HEK293 (cell line): ENCODE data around the gene SUSD6.

ENCODE experiments used
- CTCF ChIA-PET: fragments of 350-600 bp; formaldehyde crosslinking; extraction: SDS; loops from one replicate; lab custom pipeline; 2021; ENCODE audit warnings: antibody characterized with exemption; lab: Yijun Ruan, JAX
- POLR2A ChIA-PET: fragments of 300-600 bp; formaldehyde crosslinking; extraction: SDS; loops from one replicate; lab custom pipeline; 2020; ENCODE audit warnings: antibody characterized with exemption, inconsistent platforms; lab: Yijun Ruan, JAX
- H3K27ac ChIP-seq: fragments of 200-500 bp; sonication (Bioruptor generic); 2 replicates; pipeline ENCODE4 v1.5.1; 2014; ENCODE audit warnings: low read depth, low read length, control low read depth, inconsistent platforms; ENCODE audit errors: extremely low read depth
- H3K36me3 ChIP-seq, 2 experiments: fragments of 200-500 bp in 1 of 2; sonication (Bioruptor generic) in 1 of 2; 1 replicate in 1 of 2; 2 replicates in 1 of 2; pipeline ENCODE4 v1.5.1; 2014 to 2017; ENCODE audit warnings: inconsistent platforms in 2 of 2, low read length in 2 of 2; ENCODE audit not compliant: control insufficient read depth in 2 of 2, insufficient read depth in 1 of 2
- H3K4me1 ChIP-seq: fragments of 200-500 bp; sonication (Bioruptor generic); 2 replicates; pipeline ENCODE4 v1.5.1; 2014; ENCODE audit warnings: mild to moderate bottlenecking, low read length, inconsistent platforms; ENCODE audit not compliant: control insufficient read depth, insufficient read depth
- H3K4me3 ChIP-seq: 2 replicates; pipeline ENCODE4 v1.5.1; 2011; ENCODE audit warnings: low read depth, mild to moderate bottlenecking, control low read depth, low read length, moderate library complexity
- H3K9me3 ChIP-seq: fragments of 200-500 bp; sonication (Bioruptor generic); 2 replicates; pipeline ENCODE4 v1.5.1; 2014; ENCODE audit warnings: low read depth, low read length, inconsistent platforms; ENCODE audit not compliant: control insufficient read depth, insufficient read depth
- BCL11B ChIP-seq: fragments of 450-650 bp; formaldehyde crosslinking; IDR thresholded peaks from 2 replicates; pipeline ENCODE4 v1.5.1; 2016; ENCODE audit warnings: low read depth, missing biosample characterization, missing genetic modification characterization
- GLI4 ChIP-seq: fragments of 450-650 bp; formaldehyde crosslinking; IDR thresholded peaks from 2 replicates; pipeline ENCODE4 v1.5.1; 2016; ENCODE audit warnings: missing biosample characterization, missing genetic modification characterization
- GLIS1 ChIP-seq: fragments of 450-650 bp; formaldehyde crosslinking; IDR thresholded peaks from 2 replicates; pipeline ENCODE4 v1.5.1; 2016; ENCODE audit warnings: missing biosample characterization, missing genetic modification characterization
- GLIS2 ChIP-seq: fragments of 450-650 bp; formaldehyde crosslinking; IDR thresholded peaks from 2 replicates; pipeline ENCODE4 v1.5.1; 2016; ENCODE audit warnings: missing biosample characterization, missing genetic modification characterization
- HOXC10 ChIP-seq: sonication (generic); formaldehyde crosslinking; IDR thresholded peaks from 2 replicates; pipeline ENCODE4 v1.8.1; 2023; ENCODE audit warnings: mild to moderate bottlenecking, missing genetic modification reagents
- KLF1 ChIP-seq: fragments of 450-650 bp; formaldehyde crosslinking; IDR thresholded peaks from 2 replicates; pipeline ENCODE4 v1.5.1; 2016; ENCODE audit warnings: missing biosample characterization, missing genetic modification characterization
- MZF1 ChIP-seq: fragments of 450-650 bp; formaldehyde crosslinking; IDR thresholded peaks from 2 replicates; pipeline ENCODE4 v1.5.1; 2017; ENCODE audit warnings: missing biosample characterization, missing genetic modification characterization, borderline replicate concordance
- ZBTB20 ChIP-seq: fragments of 450-650 bp; formaldehyde crosslinking; IDR thresholded peaks from 2 replicates; pipeline ENCODE4 v1.5.1; 2016; ENCODE audit warnings: missing biosample characterization, missing genetic modification characterization
- ZBTB48 ChIP-seq: fragments of 450-650 bp; formaldehyde crosslinking; IDR thresholded peaks from 2 replicates; pipeline ENCODE4 v1.5.1; 2016; ENCODE audit warnings: missing biosample characterization, missing genetic modification characterization
- ZBTB49 ChIP-seq: fragments of 450-650 bp; formaldehyde crosslinking; IDR thresholded peaks from 2 replicates; pipeline ENCODE4 v1.5.1; 2016; ENCODE audit warnings: missing biosample characterization, missing genetic modification characterization, low read depth
- ZEB2 ChIP-seq: fragments of 450-650 bp; formaldehyde crosslinking; IDR thresholded peaks from 2 replicates; pipeline ENCODE4 v1.5.1; 2016; ENCODE audit warnings: missing biosample characterization, missing genetic modification characterization
- ZFP3 ChIP-seq: fragments of 450-650 bp; formaldehyde crosslinking; IDR thresholded peaks from 2 replicates; pipeline ENCODE4 v1.5.1; 2016; ENCODE audit warnings: low read depth, missing biosample characterization, missing genetic modification characterization
- ZIC2 ChIP-seq: fragments of 450-650 bp; formaldehyde crosslinking; IDR thresholded peaks from 2 replicates; pipeline ENCODE4 v1.5.1; 2016; ENCODE audit warnings: missing biosample characterization, missing genetic modification characterization
- ZNF133 ChIP-seq: fragments of 450-650 bp; formaldehyde crosslinking; IDR thresholded peaks from 2 replicates; pipeline ENCODE4 v1.5.1; 2016; ENCODE audit warnings: missing biosample characterization, missing genetic modification characterization
- ZNF146 ChIP-seq: fragments of 450-650 bp; formaldehyde crosslinking; IDR thresholded peaks from 2 replicates; pipeline ENCODE4 v1.5.1; 2016; ENCODE audit warnings: missing biosample characterization, missing genetic modification characterization
- ZNF174 ChIP-seq: fragments of 450-650 bp; formaldehyde crosslinking; IDR thresholded peaks from 2 replicates; pipeline ENCODE4 v1.5.0; 2017; ENCODE audit warnings: missing biosample characterization, mild to moderate bottlenecking, missing genetic modification characterization
- ZNF302 ChIP-seq: fragments of 450-650 bp; formaldehyde crosslinking; IDR thresholded peaks from 2 replicates; pipeline ENCODE4 v1.5.1; 2016; ENCODE audit warnings: missing biosample characterization, missing genetic modification characterization, low read depth
- ZNF324 ChIP-seq: fragments of 450-650 bp; formaldehyde crosslinking; IDR thresholded peaks from 2 replicates; pipeline ENCODE4 v1.5.1; 2016; ENCODE audit warnings: missing biosample characterization, missing genetic modification characterization
- ZNF366 ChIP-seq: fragments of 450-650 bp; formaldehyde crosslinking; conservative IDR thresholded peaks from 2 replicates; pipeline ENCODE4 v1.5.1; 2016; ENCODE audit warnings: missing biosample characterization, missing genetic modification characterization
- ZNF48 ChIP-seq: fragments of 450-650 bp; formaldehyde crosslinking; IDR thresholded peaks from 2 replicates; pipeline ENCODE4 v1.5.1; 2016; ENCODE audit warnings: missing biosample characterization, missing genetic modification characterization
- ZNF529 ChIP-seq: fragments of 450-650 bp; formaldehyde crosslinking; IDR thresholded peaks from 2 replicates; pipeline ENCODE4 v1.5.1; 2017; ENCODE audit warnings: missing genetic modification characterization, missing biosample characterization; ENCODE audit not compliant: insufficient replicate concordance
- ZNF544 ChIP-seq: fragments of 450-650 bp; formaldehyde crosslinking; IDR thresholded peaks from 2 replicates; pipeline ENCODE4 v1.5.0; 2017; ENCODE audit warnings: missing biosample characterization, missing genetic modification characterization
- ZNF560 ChIP-seq: fragments of 450-650 bp; formaldehyde crosslinking; IDR thresholded peaks from 2 replicates; pipeline ENCODE4 v1.5.1; 2017; ENCODE audit warnings: missing biosample characterization, missing genetic modification characterization, borderline replicate concordance
- ZNF670 ChIP-seq: fragments of 450-650 bp; formaldehyde crosslinking; IDR thresholded peaks from 2 replicates; pipeline ENCODE4 v1.5.1; 2016; ENCODE audit warnings: missing biosample characterization, missing genetic modification characterization, low read depth
- ZNF677 ChIP-seq: fragments of 450-650 bp; IDR thresholded peaks from 2 replicates; pipeline ENCODE4 v1.5.0; 2018; ENCODE audit warnings: missing biosample characterization, mild to moderate bottlenecking, missing genetic modification characterization, moderate library complexity
- ZSCAN23 ChIP-seq: fragments of 450-650 bp; formaldehyde crosslinking; IDR thresholded peaks from 2 replicates; pipeline ENCODE4 v1.5.1; 2016; ENCODE audit warnings: missing biosample characterization, missing genetic modification characterization
- TF ChIP-seq, protein P1 (sequence below): fragments of 450-650 bp; formaldehyde crosslinking; IDR thresholded peaks from 2 replicates; pipeline ENCODE4 v1.5.1; 2016; ENCODE audit warnings: missing biosample characterization, missing genetic modification characterization
- TF ChIP-seq, protein P2 (sequence below): fragments of 450-650 bp; formaldehyde crosslinking; conservative IDR thresholded peaks from 2 replicates; pipeline ENCODE4 v1.5.1; 2016; ENCODE audit warnings: low read depth, missing biosample characterization, missing genetic modification characterization

Gene SUSD6

DNA sequence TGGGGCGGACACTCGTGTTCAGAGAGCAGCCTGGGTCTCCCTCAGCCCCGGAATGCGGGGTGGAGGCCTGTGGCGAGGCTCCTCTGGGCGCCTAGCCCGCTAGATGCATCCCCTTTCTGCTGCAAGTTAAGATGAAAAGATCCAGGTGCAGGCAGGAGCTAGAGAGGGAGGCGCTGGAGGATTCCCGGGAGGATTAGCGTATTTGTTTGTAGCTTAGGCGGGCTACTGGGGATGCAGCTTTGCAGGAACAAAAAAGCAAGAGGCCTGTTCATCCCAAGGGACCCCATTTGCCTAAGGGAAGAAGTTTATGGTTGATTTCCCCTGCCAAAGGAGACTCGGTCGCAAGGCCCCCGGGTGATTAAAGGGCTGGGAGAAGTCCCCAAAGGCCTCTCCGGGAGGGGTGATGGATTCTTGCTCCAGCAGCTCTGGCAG, 37.5 kb upstream of the SUSD6 start (continued):
- TF ChIP-seq KLF1, result no peak
- TF ChIP-seq GLIS1 (tag by site-specific recombination), result peak; percentile 83
- TF ChIP-seq GLIS2 (tag by site-specific recombination), result no peak
- no peak for TF ChIP-seq ZNF560 (tag by site-specific recombination)
- TF ChIP-seq, protein P1, sequence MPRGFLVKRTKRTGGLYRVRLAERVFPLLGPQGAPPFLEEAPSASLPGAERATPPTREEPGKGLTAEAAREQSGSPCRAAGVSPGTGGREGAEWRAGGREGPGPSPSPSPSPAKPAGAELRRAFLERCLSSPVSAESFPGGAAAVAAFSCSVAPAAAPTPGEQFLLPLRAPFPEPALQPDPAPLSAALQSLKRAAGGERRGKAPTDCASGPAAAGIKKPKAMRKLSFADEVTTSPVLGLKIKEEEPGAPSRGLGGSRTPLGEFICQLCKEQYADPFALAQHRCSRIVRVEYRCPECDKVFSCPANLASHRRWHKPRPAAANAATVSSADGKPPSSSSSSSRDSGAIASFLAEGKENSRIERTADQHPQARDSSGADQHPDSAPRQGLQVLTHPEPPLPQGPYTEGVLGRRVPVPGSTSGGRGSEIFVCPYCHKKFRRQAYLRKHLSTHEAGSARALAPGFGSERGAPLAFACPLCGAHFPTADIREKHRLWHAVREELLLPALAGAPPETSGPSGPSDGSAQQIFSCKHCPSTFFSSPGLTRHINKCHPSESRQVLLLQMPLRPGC (tag by site-specific recombination), result no peak
- TF ChIP-seq ZNF48 (tag by site-specific recombination), result no peak
- TF ChIP-seq ZNF677 (tag by site-specific recombination), result no peak
- no peak for TF ChIP-seq ZBTB49 (tag by site-specific recombination)
- TF ChIP-seq MZF1, result peak; percentile 59; the same call in 1 of the 2 replicates
- TF ChIP-seq, protein P2, sequence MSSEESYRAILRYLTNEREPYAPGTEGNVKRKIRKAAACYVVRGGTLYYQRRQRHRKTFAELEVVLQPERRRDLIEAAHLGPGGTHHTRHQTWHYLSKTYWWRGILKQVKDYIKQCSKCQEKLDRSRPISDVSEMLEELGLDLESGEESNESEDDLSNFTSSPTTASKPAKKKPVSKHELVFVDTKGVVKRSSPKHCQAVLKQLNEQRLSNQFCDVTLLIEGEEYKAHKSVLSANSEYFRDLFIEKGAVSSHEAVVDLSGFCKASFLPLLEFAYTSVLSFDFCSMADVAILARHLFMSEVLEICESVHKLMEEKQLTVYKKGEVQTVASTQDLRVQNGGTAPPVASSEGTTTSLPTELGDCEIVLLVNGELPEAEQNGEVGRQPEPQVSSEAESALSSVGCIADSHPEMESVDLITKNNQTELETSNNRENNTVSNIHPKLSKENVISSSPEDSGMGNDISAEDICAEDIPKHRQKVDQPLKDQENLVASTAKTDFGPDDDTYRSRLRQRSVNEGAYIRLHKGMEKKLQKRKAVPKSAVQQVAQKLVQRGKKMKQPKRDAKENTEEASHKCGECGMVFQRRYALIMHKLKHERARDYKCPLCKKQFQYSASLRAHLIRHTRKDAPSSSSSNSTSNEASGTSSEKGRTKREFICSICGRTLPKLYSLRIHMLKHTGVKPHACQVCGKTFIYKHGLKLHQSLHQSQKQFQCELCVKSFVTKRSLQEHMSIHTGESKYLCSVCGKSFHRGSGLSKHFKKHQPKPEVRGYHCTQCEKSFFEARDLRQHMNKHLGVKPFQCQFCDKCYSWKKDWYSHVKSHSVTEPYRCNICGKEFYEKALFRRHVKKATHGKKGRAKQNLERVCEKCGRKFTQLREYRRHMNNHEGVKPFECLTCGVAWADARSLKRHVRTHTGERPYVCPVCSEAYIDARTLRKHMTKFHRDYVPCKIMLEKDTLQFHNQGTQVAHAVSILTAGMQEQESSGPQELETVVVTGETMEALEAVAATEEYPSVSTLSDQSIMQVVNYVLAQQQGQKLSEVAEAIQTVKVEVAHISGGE (tag by site-specific recombination), result peak; percentile 42; the same call in 1 of the 2 replicates

DNA sequence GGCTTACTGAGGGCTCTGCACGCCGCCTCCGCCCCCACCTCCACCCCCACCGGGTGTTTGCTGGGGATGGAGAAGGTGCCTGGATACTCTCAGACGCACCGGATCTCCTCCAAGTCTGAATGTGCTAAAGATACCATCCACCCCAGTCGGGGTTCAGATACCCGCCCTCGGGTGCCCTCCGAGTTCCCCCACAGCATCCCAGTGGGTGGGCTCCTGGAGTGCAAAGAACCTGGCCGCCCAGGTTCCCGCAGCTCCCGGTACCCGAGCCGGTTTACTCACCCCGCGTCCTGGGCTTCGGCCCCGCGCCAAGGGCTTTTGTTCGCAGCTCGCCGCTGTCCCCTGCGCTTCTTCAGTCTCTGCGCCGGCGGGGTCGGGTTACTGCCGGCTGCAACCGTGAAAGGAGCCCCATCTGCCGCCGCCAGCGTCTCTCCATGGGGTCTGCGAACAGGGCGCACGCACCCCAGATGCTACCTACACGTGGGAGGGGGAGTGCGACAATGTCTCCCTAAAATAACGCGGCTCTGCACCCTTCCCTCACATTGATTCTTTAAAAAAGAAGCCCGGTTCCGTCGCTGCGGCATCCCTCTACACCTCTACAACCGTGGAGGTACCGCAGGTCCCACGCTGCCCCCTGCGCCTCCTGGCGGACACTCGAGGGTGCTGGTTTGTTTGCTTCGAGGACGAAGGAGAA, 37.0 kb upstream of the SUSD6 start, which contains the start of gene CCDC177:
CCDC177 (minus strand) TSS at position 609 of the 691 bp plus-strand sequence. CDS start 1,249 bp downstream, outside the sequence.
- Histone ChIP-seq H3K4me3 (peak within 1 kb of the TSS; percentile 51), H3K4me1 (peaks cover 3% of the 10 kb centered on the region), H3K36me3 (no peaks in the 10 kb centered on the region), H3K27ac (peak within 1 kb of the TSS; percentile 37; the same call in 1 of the 2 replicates), H3K9me3 (no peaks in the 10 kb centered on the region)
- ChIA-PET POLR2A (interaction anchor here (0.5 to 1.3 kb wide), 3 partner anchors 32 to 39 kb away, joined by 3 to 6 read pairs (median 3); no protein-coding TSS in a partner anchor), CTCF (interaction anchor here (0.6 to 4.7 kb wide), 28 partner anchors 10 to 1243 kb away, joined by 3 to 31 read pairs (median 4); partner anchors contain the start of gene ERH)
- TF ChIP-seq ZBTB48 (tag by site-specific recombination), result 0 out of 2 replicates have a peak, but pooled peaks have one; percentile 21
- TF ChIP-seq ZNF366 (tag by site-specific recombination), result 0 out of 2 replicates have a peak, but pooled peaks have one; percentile 15
- TF ChIP-seq ZBTB49 (tag by site-specific recombination), result no peak
- TF ChIP-seq HOXC10 (CRISPR knock-in tag), result no peak
- TF ChIP-seq ZFP3, result no peak
- TF ChIP-seq ZNF544 (tag by site-specific recombination), result no peak
- no peak for TF ChIP-seq ZNF324
- TF ChIP-seq GLI4 (tag by site-specific recombination), result no peak
- TF ChIP-seq ZNF133, result no peak
- TF ChIP-seq BCL11B, result no peak
- TF ChIP-seq ZBTB20 (tag by site-specific recombination), result peak; percentile 58; the same call in 1 of the 2 replicates
- no peak for TF ChIP-seq ZNF146 (tag by site-specific recombination)
- TF ChIP-seq ZNF302, result no peak
- TF ChIP-seq ZNF174 (tag by site-specific recombination), result no peak
- no peak for TF ChIP-seq ZNF670 (tag by site-specific recombination)
- no peak for TF ChIP-seq ZNF529 (tag by site-specific recombination)
- TF ChIP-seq ZSCAN23 (tag by site-specific recombination), result no peak
- peak; percentile 88 for TF ChIP-seq ZEB2 (tag by site-specific recombination)
- peak; percentile 45; the same call in 1 of the 2 replicates for TF ChIP-seq ZIC2 (tag by site-specific recombination)
